Keratinocyte (primary cell): ENCODE results near the gene KLHL3. TPM values are rescaled to one million over a fixed set of nuclear protein-coding genes. Genes with fewer than 3 reads are reported as not detected.

Source experiments
- DNase-seq: peaks from one replicate; pipeline ENCODE4 v3.0.0-alpha.2; 2011; ENCODE audit warnings: low read depth, missing footprints, low spot score
- FAIRE-seq: peaks from 2 replicates; lab custom pipeline; 2011; peaks lifted over from hg19 to GRCh38; lab: Jason Lieb, UNC
- H2AFZ ChIP-seq: 2 replicates; pipeline ENCODE4 v1.6.0; 2012; ENCODE audit warnings: low read length, control low read depth, inconsistent platforms; ENCODE audit not compliant: control insufficient read depth
- H3K27ac ChIP-seq: 2 replicates; pipeline ENCODE4 v1.5.1; 2011; ENCODE audit warnings: low read length; ENCODE audit not compliant: control insufficient read depth, insufficient read depth
- H3K27me3 ChIP-seq: 3 replicates; pipeline ENCODE4 v1.6.0; 2011; ENCODE audit warnings: low read length; ENCODE audit not compliant: control insufficient read depth, insufficient read depth; ENCODE audit errors: extremely low read depth
- H3K36me3 ChIP-seq, 2 experiments: 2 replicates in 1 of 2; 3 replicates in 1 of 2; pipeline ENCODE4 v1.5.1; 2011; ENCODE audit warnings: low read length in 2 of 2, mild to moderate bottlenecking in 1 of 2; ENCODE audit not compliant: control insufficient read depth in 2 of 2, insufficient read depth in 2 of 2; ENCODE audit errors: extremely low read depth in 1 of 2
- H3K4me1 ChIP-seq: 3 replicates; pipeline ENCODE4 v1.5.1; 2011; ENCODE audit warnings: low read length; ENCODE audit not compliant: control insufficient read depth, insufficient read depth; ENCODE audit errors: extremely low read depth
- H3K4me2 ChIP-seq: 3 replicates; pipeline ENCODE4 v1.6.0; 2011; ENCODE audit warnings: low read depth, low read length; ENCODE audit not compliant: control insufficient read depth, insufficient read depth; ENCODE audit errors: extremely low read depth
- H3K4me3 ChIP-seq, 3 experiments: fragments of 200-600 bp in 1 of 3; sonication (generic) in 1 of 3; 2 replicates in 2 of 3; 3 replicates in 1 of 3; pipeline ENCODE4 v1.5.1; 2011 to 2016; ENCODE audit warnings: low read length in 3 of 3, mild to moderate bottlenecking in 3 of 3, control low read depth in 2 of 3, inconsistent platforms in 1 of 3, low read depth in 1 of 3, mixed read lengths in 1 of 3, mixed run types in 1 of 3, moderate library complexity in 1 of 3; ENCODE audit not compliant: control insufficient read depth in 2 of 3, insufficient read depth in 2 of 3; ENCODE audit errors: extremely low read depth in 1 of 3
- H3K79me2 ChIP-seq: 2 replicates; pipeline ENCODE4 v1.6.0; 2012; ENCODE audit warnings: low read length; ENCODE audit not compliant: control insufficient read depth, insufficient read depth
- H3K9ac ChIP-seq: 3 replicates; pipeline ENCODE4 v1.6.0; 2011; ENCODE audit warnings: low read length; ENCODE audit not compliant: control insufficient read depth, insufficient read depth; ENCODE audit errors: extremely low read depth
- H3K9me1 ChIP-seq: 3 replicates; pipeline ENCODE4 v1.6.0; 2011; ENCODE audit warnings: low read length; ENCODE audit not compliant: control insufficient read depth, insufficient read depth; ENCODE audit errors: extremely low read depth
- H3K9me3 ChIP-seq: 2 replicates; pipeline ENCODE4 v1.5.1; 2012; ENCODE audit warnings: low read depth, low read length; ENCODE audit not compliant: control insufficient read depth
- H4K20me1 ChIP-seq: 3 replicates; pipeline ENCODE4 v1.6.0; 2011; ENCODE audit warnings: low read length; ENCODE audit not compliant: control insufficient read depth, insufficient read depth; ENCODE audit errors: extremely low read depth
- EZH2 ChIP-seq: IDR thresholded peaks from one replicate; pipeline ENCODE4 v1.6.1; 2012; ENCODE audit warnings: inconsistent platforms, mild to moderate bottlenecking, low read length, moderate library complexity
- dilution Hi-C: fragments of 300-500 bp; cut with MboI; formaldehyde crosslinking; loops from one replicate; pipeline ENCODE4 v1.7.0; 2020; ENCODE audit warnings: low sequenced_read_pairs; ENCODE audit not compliant: extremely low pct_ligation_motif_present
- polyA plus RNA-seq, 5 experiments: library from polyadenylated mRNA; depleted of rRNA in 3 of 5; stranded (reverse) in 3 of 5; stranded (forward) in 1 of 5; unstranded in 1 of 5; fragments of >200 nt; gene quantifications; 1 replicate in 1 of 5; 2 replicates in 3 of 5; 3 replicates in 1 of 5; pipeline versions ENCODE4 v1.2.1 to v1.2.3, GENCODE V29; 2011 to 2012; ENCODE audit warnings: missing spikeins in 2 of 5, low read depth in 1 of 5, low replicate concordance in 1 of 5
- small RNA-seq, 3 experiments: library from RNA; depleted of rRNA; stranded (forward); fragments of <200 nt; gene quantifications; one replicate each; pipeline ENCODE3, GENCODE V24; 2012; ENCODE audit warnings: low read depth in 3 of 3, low replicate concordance in 1 of 3; ENCODE audit not compliant: insufficient read length in 3 of 3
- TF ChIP-seq, protein P1 (sequence below), 3 experiments: IDR thresholded peaks in 1 of 3; conservative IDR thresholded peaks in 1 of 3; optimal IDR thresholded peaks in 1 of 3; 2 replicates in 2 of 3; 3 replicates in 1 of 3; pipeline versions ENCODE3 to v1.5.1; 2011; ENCODE audit warnings: low read length in 3 of 3, mild to moderate bottlenecking in 3 of 3, moderate library complexity in 2 of 3, control low read depth in 1 of 3, inconsistent platforms in 1 of 3; ENCODE audit not compliant: insufficient read depth in 2 of 3; ENCODE audit errors: extremely low read depth in 1 of 3

Gene KLHL3
- polyA plus RNA-seq, 1 donor (not counting 4 experiments of a cell fraction or from before 2014, with no cell fraction given), result 2.5 TPM

DNA sequence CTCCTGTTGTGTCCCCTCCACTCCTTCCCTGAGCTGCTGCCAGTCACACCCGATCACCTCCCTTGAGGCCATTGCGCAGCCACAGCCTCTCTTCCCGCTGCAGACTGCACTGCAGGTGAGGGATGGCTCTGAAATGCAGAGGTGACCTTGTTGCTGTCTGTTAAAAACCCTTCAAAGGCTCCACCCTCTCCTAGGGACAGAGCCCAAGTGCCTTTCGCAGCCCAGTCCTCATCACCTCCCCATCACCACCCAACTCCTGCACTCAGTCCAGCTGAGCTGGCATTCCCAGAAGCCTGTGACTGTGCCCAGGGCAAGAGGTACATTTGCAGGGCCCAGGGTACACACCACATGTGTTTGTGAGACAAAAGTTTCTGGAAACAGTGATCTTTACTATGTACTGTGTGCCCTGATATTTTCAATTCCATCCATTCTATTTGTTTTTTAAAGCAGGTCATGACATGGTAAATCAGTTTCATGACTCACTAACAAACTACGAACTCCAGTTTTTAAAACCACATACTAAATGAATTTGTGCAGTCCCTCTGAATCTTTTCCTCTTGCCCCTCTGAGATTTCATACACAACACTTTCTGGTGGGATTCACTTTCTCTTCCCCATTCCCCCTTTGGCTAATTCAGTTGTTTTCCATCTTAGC, 163.7 kb downstream of the KLHL3 start:
- FAIRE-seq (peak; percentile 5), DNase-seq (no peak)
- Histone ChIP-seq H3K27ac (no peak overlapping the region), H3K4me2 (peak overlapping the region; percentile 41), H3K36me3 (no peaks in the 10 kb centered on the region), H3K9ac (no peak overlapping the region), H3K27me3 (no peaks in the 10 kb centered on the region), H3K9me3 (no peaks in the 10 kb centered on the region), H3K79me2 (no peaks in the 10 kb centered on the region), H2AFZ (no peak overlapping the region), H3K4me3 (no peak overlapping the region), H4K20me1 (no peaks in the 10 kb centered on the region), H3K4me1 (peaks cover 16% of the 10 kb centered on the region), H3K9me1 (no peaks in the 10 kb centered on the region)
- dilution Hi-C loops, result no loop called here
- TF ChIP-seq EZH2, result no peak
- TF ChIP-seq, protein P1, sequence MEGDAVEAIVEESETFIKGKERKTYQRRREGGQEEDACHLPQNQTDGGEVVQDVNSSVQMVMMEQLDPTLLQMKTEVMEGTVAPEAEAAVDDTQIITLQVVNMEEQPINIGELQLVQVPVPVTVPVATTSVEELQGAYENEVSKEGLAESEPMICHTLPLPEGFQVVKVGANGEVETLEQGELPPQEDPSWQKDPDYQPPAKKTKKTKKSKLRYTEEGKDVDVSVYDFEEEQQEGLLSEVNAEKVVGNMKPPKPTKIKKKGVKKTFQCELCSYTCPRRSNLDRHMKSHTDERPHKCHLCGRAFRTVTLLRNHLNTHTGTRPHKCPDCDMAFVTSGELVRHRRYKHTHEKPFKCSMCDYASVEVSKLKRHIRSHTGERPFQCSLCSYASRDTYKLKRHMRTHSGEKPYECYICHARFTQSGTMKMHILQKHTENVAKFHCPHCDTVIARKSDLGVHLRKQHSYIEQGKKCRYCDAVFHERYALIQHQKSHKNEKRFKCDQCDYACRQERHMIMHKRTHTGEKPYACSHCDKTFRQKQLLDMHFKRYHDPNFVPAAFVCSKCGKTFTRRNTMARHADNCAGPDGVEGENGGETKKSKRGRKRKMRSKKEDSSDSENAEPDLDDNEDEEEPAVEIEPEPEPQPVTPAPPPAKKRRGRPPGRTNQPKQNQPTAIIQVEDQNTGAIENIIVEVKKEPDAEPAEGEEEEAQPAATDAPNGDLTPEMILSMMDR (optimal IDR thresholded peaks at IDR 0.05 in 1 of 3, IDR thresholded peaks at IDR 0.05 in 1 of 3, conservative IDR thresholded peaks at IDR 0.05 in 1 of 3; ENCODE audit: extremely low read depth in 1 of 3, insufficient read depth in 2 of 3, low read length in 3 of 3), result no peak

DNA sequence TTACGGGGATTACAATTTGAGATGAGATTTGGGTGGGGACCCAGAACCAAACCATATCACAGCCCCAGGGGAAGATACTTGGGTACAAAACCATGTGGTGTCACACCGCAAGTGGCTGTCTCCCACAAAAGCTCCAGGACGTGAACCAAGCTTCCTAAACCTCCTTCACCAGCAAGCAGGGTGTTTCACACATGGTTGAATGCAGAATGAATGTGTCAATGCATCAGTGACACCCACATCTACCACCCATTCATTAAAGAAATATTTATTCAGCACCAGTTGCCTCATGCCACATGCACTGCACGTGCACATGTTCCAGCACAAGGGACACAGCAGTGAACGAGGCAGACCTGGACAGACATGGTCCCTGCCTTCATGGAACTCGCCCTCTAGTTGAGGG, 165.8 kb downstream of the KLHL3 start:
- no peaks in the 10 kb centered on the region for H3K27me3 ChIP-seq
- no peaks in the 10 kb centered on the region for H3K36me3 ChIP-seq
- no peak overlapping the region for H2AFZ ChIP-seq
- H3K9me1 ChIP-seq, result no peaks in the 10 kb centered on the region
- no peaks in the 10 kb centered on the region for H3K9me3 ChIP-seq
- H3K4me3 ChIP-seq, result no peak overlapping the region
- no peak for FAIRE-seq
- H3K27ac ChIP-seq, result no peak overlapping the region
- no peaks in the 10 kb centered on the region for H4K20me1 ChIP-seq
- peaks cover 9% of the 10 kb centered on the region for H3K4me1 ChIP-seq
- dilution Hi-C loops, result no loop called here
- no peak for DNase-seq
- H3K9ac ChIP-seq, result no peak overlapping the region
- no peak overlapping the region for H3K4me2 ChIP-seq
- H3K79me2 ChIP-seq, result no peaks in the 10 kb centered on the region
- no peak for TF ChIP-seq EZH2
- TF ChIP-seq, protein P1 (optimal IDR thresholded peaks at IDR 0.05 in 1 of 3, IDR thresholded peaks at IDR 0.05 in 1 of 3, conservative IDR thresholded peaks at IDR 0.05 in 1 of 3; ENCODE audit: extremely low read depth in 1 of 3, insufficient read depth in 2 of 3, low read length in 3 of 3), result no peak

Small RNAs within 50 kb of the gene (small RNA-seq; reads per million reads assigned to genes)
- gene MIR874, result 0.07 to 16.0 (median 5.3) reads per million in 3 experiments

Other genes with a start within 250 kb of the KLHL3 start
- gene SPOCK1, start 236.8 kb downstream of the KLHL3 start, polyA plus RNA-seq, result 5.5 to 25.6 TPM (median 7.6 TPM) in 3 replicates
- gene HNRNPA0, start 18.3 kb upstream of the KLHL3 start, polyA plus RNA-seq, result 8.4 to 11.6 TPM (median 11.4 TPM) in 3 replicates
- 0.55 to 1.5 TPM (median 0.76 TPM) in 3 replicates for gene MYOT, start 131.8 kb upstream of the KLHL3 start, polyA plus RNA-seq
- 0.10 TPM in 1 of 3 replicates, not detected in the others for gene PKD2L2, start 153.4 kb upstream of the KLHL3 start, polyA plus RNA-seq